ENCODE measurements around the gene TCF4.

DNA sequence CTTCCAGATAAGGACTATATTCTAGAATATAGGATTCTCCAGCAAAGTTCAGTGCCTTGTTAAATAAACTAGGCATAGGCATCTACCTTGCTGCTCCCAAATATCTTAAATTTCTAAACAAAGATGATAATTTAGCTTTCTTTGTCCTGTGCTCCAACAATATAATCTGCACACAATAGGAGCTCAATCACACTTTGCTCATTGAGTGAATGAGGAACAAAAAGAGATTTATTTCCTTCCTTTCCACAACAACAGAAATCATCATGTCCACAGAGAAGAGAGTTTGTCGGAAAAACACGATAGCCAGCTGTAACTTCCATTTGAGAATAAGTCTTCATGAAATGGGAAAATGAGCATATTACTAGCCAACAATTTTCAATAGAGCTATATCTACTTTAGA is 256.7 kb downstream of the TCF4 start:
- TF ChIP-seq CTCF (optimal IDR thresholded peaks at IDR 0.05 in 1 of 3, IDR thresholded peaks at IDR 0.05 in 1 of 3, conservative IDR thresholded peaks at IDR 0.05 in 1 of 3; ENCODE audit: extremely low read depth in 1 of 3, insufficient read depth in 2 of 3, low read length in 3 of 3), result no peak
- TF ChIP-seq EZH2 (IDR thresholded peaks at IDR 0.05; ENCODE audit: low read length), result no peak

Data from keratinocyte (primary cell).